Medulla oblongata (tissue), 1 donor: ENCODE data around the gene FXR2.

ENCODE experiments used
- DNase-seq: peaks from one replicate; pipeline ENCODE4 v3.0.0-alpha.2; 2015; ENCODE audit errors: extremely low spot score

FXR2 gene

DNA sequence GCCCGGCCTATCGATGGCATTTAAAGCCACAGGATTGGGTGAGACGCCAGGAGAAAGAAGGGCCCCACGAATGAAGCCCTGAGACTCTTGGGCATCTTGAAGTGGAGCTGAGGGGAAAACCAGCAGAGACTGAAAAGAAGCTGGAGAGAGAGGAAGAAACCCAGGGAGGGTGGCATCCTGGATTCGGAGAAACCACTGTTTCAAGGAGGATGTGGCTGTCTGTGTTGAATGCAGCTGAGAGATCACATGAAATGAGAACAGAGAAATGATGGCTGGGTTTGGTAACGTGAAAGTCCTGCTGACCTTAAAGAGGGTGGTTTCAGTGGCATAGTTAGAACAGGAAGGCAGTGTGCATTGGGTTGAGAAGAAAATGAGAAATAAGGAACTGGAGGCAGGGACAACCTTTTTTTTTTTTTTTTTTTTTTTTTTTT is 62.1 kb downstream of the FXR2 start:
- peak; percentile 79 for DNase-seq

DNA sequence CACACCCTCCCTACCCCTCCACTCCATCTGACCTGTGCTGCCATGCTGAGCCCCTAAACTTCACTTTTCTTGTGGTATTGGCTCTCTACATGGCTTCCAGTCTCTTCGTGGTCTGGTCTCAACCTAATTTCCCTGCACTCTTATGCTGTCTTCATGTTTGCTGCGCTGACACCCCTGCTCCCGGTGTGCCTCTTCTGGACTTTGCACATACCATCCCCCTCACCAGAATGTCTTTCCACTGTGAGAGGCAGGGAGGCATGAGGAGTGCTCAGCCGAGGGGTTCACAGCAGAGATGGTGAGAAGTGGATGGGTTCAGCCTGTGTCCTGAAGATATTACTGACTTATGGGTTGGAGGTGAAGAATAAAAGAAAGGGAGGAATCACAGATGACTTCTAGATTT is 63.3 kb downstream of the FXR2 start:
- no peak for DNase-seq

DNA sequence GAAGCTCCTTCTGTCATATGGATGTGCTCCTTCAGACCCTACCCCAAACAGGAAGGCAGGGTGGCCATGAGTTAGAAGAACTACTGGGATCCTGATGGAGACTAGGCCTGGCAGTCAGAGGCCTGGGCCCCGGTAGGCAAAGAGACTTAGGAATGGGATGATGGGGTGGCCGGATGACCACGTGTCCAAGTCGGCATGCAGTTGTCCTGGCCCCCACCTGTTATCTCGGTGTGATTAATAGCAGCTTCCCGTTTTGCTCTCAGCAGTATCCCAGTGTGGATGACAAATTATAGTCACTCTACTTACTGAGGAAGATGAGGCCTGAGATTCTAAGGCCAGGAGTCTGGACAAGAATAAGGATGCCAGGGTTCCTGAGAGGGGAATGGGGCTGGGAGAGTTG is 64.4 kb downstream of the FXR2 start:
- no peak for DNase-seq

GRCh38 chr17:7549401-7550055 is 65.2 kb downstream of the FXR2 start:
- DNase-seq = no peak

GRCh38 chr17:7548585-7549400 is 65.9 kb downstream of the FXR2 start, which contains the start of gene TNFSF12:
TSS of gene TNFSF12 (plus strand) at chr17:7549058. CDS start at chr17:7549154, 96 bp downstream.
- DNase-seq = peak; percentile 50

- DNase-seq = no peak
Measured at GRCh38 chr17:7544911-7545310, 69.8 kb downstream of the FXR2 start.
